Activated CD4-positive, alpha-beta T cell treated with anti-CD3 and anti-CD28 coated beads for 4 hours (primary cell): ENCODE data around the gene PLPP7.
"Not testable (repeated sequence)": the region's sequence is repeated elsewhere in the genome, so short reads cannot be mapped to it uniquely, and the experiment has no call there.

Experiments used
- DNase-seq, 2 donors: peaks; one replicate each; pipeline ENCODE4 v3.0.0-alpha.2; 2020

PLPP7 gene

GRCh38 chr9:131270171-131271015 lies 19.1 kb upstream of the PLPP7 start:
- DNase-seq = peak in 1 of 2 donors; percentile 47

GRCh38 chr9:131271016-131271273 lies 18.6 kb upstream of the PLPP7 start:
- not testable (repeated sequence) for DNase-seq

- no peak for DNase-seq
These were observed 18.0 kb upstream of the PLPP7 start for GRCh38 chr9:131271506-131271931.

GRCh38 chr9:131272212-131272611 lies 17.3 kb upstream of the PLPP7 start:
- no peak for DNase-seq

GRCh38 chr9:131273146-131273855 lies 16.2 kb upstream of the PLPP7 start:
- DNase-seq = no peak

- DNase-seq = no peak
These were observed 15.5 kb upstream of the PLPP7 start for GRCh38 chr9:131273856-131274673.

GRCh38 chr9:131274674-131275331 lies 14.7 kb upstream of the PLPP7 start:
- no peak for DNase-seq

- no peak for DNase-seq
These were observed 14.0 kb upstream of the PLPP7 start for GRCh38 chr9:131275332-131276093.

- peak in 1 of 2 donors; percentile 48 for DNase-seq
These were observed 13.2 kb upstream of the PLPP7 start, which contains the start of gene FAM78A for GRCh38 chr9:131276094-131276888. TSS of gene FAM78A (minus strand) at chr9:131276510. CDS start at chr9:131276179, 331 bp downstream.

GRCh38 chr9:131276891-131277286 lies 12.6 kb upstream of the PLPP7 start:
- no peak for DNase-seq

GRCh38 chr9:131277287-131277909 lies 12.1 kb upstream of the PLPP7 start:
- DNase-seq = no peak

- DNase-seq = peak; percentile 70 to 72
These were observed 11.4 kb upstream of the PLPP7 start for GRCh38 chr9:131277910-131278701.

GRCh38 chr9:131278702-131279111 lies 10.8 kb upstream of the PLPP7 start:
- DNase-seq = no peak

- DNase-seq = no peak
These were observed 10.2 kb upstream of the PLPP7 start for GRCh38 chr9:131279196-131279862.

GRCh38 chr9:131279863-131280570 lies 9.5 kb upstream of the PLPP7 start:
- no peak for DNase-seq

GRCh38 chr9:131280660-131281059 lies 8.9 kb upstream of the PLPP7 start:
- no peak for DNase-seq

- DNase-seq = no peak
These were observed 8.2 kb upstream of the PLPP7 start for GRCh38 chr9:131281119-131281965.

- DNase-seq = no peak
These were observed 7.3 kb upstream of the PLPP7 start for GRCh38 chr9:131282175-131282574.
